ENCODE data around the gene ATOH1. TPM values are rescaled to one million over a fixed set of nuclear protein-coding genes. Genes with fewer than 3 reads are reported as not detected.

Gene ATOH1
- total RNA-seq, 4 donors from 2014 or later = not detected

DNA sequence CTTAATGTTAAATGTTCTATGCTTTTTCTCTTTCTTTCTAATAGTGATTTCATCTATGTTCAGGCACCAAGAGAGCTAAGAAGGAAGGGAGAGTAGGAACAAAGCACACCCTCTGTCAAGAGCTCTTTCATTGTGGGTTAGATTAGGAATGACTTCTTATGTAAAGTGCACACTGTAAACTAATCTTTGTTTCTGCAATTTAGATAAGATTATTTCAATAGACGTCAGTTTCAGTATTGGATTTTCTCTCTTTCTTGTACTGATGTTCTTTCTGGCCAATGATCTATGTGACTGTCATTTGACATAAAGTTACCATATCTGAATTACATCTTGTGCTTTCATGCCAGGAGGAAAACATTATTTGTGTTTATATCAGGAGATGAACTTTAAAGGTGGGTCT is 48.2 kb downstream of the ATOH1 start:
- H3K36me3 ChIP-seq = no peaks in the 10 kb centered on the region
- no peak for DNase-seq (ENCODE audit: low spot score in 2 of 2)
- H3K27me3 ChIP-seq = no peaks in the 10 kb centered on the region
- no peak overlapping the region for H3K27ac ChIP-seq
- H3K4me3 ChIP-seq = no peak overlapping the region
- WGBS, 2 donors = 51 to 52% methylated on average over 1 of the region's 1 CpG
- H3K9me3 ChIP-seq = no peaks in the 10 kb centered on the region
- TF ChIP-seq CTCF (IDR thresholded peaks at IDR 0.05) = no peak
- TF ChIP-seq EP300 (IDR thresholded peaks at IDR 0.05) = no peak
- TF ChIP-seq POLR2A (IDR thresholded peaks at IDR 0.05) = no peak
- no peaks in the 10 kb centered on the region for H3K4me1 ChIP-seq

DNA sequence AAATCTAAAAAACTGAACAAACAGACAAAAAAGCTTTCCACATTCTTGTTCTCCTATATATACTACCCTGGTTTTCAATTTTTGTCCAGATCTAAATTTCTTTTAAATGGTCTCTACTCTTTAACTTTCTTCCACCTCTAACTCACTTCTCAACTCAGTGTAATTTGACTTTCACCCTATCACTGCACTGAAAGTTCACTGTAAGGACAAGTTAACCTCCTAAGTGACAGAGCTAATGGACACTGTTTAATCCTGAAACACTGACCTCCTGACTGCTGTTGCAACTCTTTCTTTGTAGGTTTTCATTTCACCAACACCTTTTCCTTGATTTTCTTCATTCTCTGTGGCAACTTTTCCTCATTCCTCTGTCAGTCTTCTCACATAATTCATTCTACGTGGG is 50.0 kb downstream of the ATOH1 start:
- Histone ChIP-seq H3K4me3 (no peak overlapping the region), H3K27me3 (no peaks in the 10 kb centered on the region), H3K9me3 (no peaks in the 10 kb centered on the region), H3K27ac (no peak overlapping the region), H3K4me1 (no peaks in the 10 kb centered on the region), H3K36me3 (no peaks in the 10 kb centered on the region)
- 48 to 64% methylated on average over 1 of the region's 1 CpG for WGBS, 2 donors
- DNase-seq (ENCODE audit: low spot score in 2 of 2) = no peak
- TF ChIP-seq POLR2A (IDR thresholded peaks at IDR 0.05) (no peak), CTCF (IDR thresholded peaks at IDR 0.05) (no peak), EP300 (IDR thresholded peaks at IDR 0.05) (no peak)

DNA sequence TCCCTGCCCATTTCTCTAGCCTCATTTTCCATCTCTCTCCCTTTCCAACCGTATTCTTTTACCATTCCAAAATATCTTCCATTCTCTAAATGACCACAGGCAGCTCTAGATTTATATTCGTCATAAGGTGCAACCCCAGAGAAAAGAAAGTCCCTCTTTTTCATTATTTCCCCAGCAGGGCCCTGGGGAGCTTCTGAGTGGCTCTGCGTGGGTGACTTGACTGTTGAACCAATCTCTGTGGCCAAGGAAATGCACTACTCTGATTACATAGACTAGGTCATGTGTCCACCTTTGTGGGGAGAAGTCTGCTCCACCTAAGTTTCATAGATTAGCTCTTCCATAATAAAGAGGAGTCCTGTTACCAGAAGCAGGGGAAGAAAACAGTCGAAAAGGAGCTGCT is 51.4 kb downstream of the ATOH1 start:
- no peaks in the 10 kb centered on the region for H3K4me1 ChIP-seq
- H3K27ac ChIP-seq = no peak overlapping the region
- WGBS, 2 donors = 79 to 83% methylated on average over 4 of the region's 4 CpGs
- H3K9me3 ChIP-seq = no peaks in the 10 kb centered on the region
- no peaks in the 10 kb centered on the region for H3K36me3 ChIP-seq
- no peak for DNase-seq (ENCODE audit: low spot score in 2 of 2)
- no peaks in the 10 kb centered on the region for H3K27me3 ChIP-seq
- TF ChIP-seq POLR2A (IDR thresholded peaks at IDR 0.05) (no peak), CTCF (IDR thresholded peaks at IDR 0.05) (no peak), EP300 (IDR thresholded peaks at IDR 0.05) (no peak)
- no peak overlapping the region for H3K4me3 ChIP-seq

Small RNA genes within 50 kb of the gene (small RNA-seq; reads per million reads assigned to genes)
- gene RNA5SP164 = not detected
